ENCODE results near the gene MIPEP. TPM values are rescaled to one million over a fixed set of nuclear protein-coding genes. Genes with fewer than 3 reads are reported as not detected.

Gene MIPEP
- total and polyA plus RNA-seq, 10 of the 15 experiments (the other 5 are each of a cell fraction or from before 2014, with no cell fraction given) = 15.6 to 56.2 (median 29.8) TPM

GRCh38 chr13:23736541-23736940 is 152.7 kb downstream of the MIPEP start:
- Histone ChIP-seq H3K4me3 (no peak overlapping the region), H3K4me2 (ENCODE audit: control insufficient read depth, insufficient read depth) (no peak overlapping the region), H2AFZ (ENCODE audit: control insufficient read depth, low read depth, low read length) (no peak overlapping the region), H3K79me2 (ENCODE audit: control insufficient read depth, insufficient read depth, low read length) (no peaks in the 10 kb centered on the region), H4K20me1 (ENCODE audit: control insufficient read depth, insufficient read depth) (no peaks in the 10 kb centered on the region), H3K36me3 (ENCODE audit: control insufficient read depth in 2 of 2, insufficient read depth in 2 of 2, low read length in 1 of 2) (no peaks in the 10 kb centered on the region), H3K27ac (ENCODE audit: control insufficient read depth, insufficient read depth) (no peak overlapping the region), H3K9ac (ENCODE audit: control insufficient read depth, insufficient read depth, low read length) (no peak overlapping the region), H3K9me3 (replicated peaks; ENCODE audit: control insufficient read depth, insufficient read depth, low read length) (no peaks in the 10 kb centered on the region), H3K4me1 (ENCODE audit: control insufficient read depth, insufficient read depth, low read length) (no peaks in the 10 kb centered on the region), H3K27me3 (replicated peaks in 1 of 2; ENCODE audit: control insufficient read depth in 2 of 2, insufficient read depth in 2 of 2, low read length in 1 of 2) (no peaks in the 10 kb centered on the region)
- ChIA-PET SMC1A (ENCODE audit: uncharacterized antibody, unreplicated experiment) (no interaction called here), CTCF (no interaction called here), RAD21 (ENCODE audit: unreplicated experiment) (no interaction called here), POLR2A (no interaction called here)
- intact Hi-C loops (cut with micrococcal nuclease; ENCODE audit: unreplicated experiment) (no loop called here), in situ Hi-C loops (cut with MboI) (no loop called here)
- ATAC-seq (no peak), DNase-seq (ENCODE audit: low read depth, low spot score) (no peak), FAIRE-seq (no peak)
- BruUV-seq (replicated peaks) = no TSS peak
- TF ChIP-seq SRF (IDR thresholded peaks at IDR 0.05; ENCODE audit: low read depth in 2 of 2, low read length in 2 of 2) (no peak), PKNOX1 (IDR thresholded peaks at IDR 0.05) (no peak), MXI1 (IDR thresholded peaks at IDR 0.05; ENCODE audit: low read depth, low read length) (no peak), IKZF2 (IDR thresholded peaks at IDR 0.05) (no peak), PML (IDR thresholded peaks at IDR 0.05; ENCODE audit: low read length) (no peak), SIN3A (IDR thresholded peaks at IDR 0.05; ENCODE audit: low read depth, low read length) (no peak), CEBPB (IDR thresholded peaks at IDR 0.05; ENCODE audit: borderline replicate concordance in 1 of 2, low read depth in 2 of 2, low read length in 2 of 2) (no peak), POLR2AphosphoS5 (IDR thresholded peaks at IDR 0.05; ENCODE audit: low read length) (no peak), RAD51 (IDR thresholded peaks at IDR 0.05) (no peak), DPF2 (IDR thresholded peaks at IDR 0.05) (no peak), E2F8 (IDR thresholded peaks at IDR 0.05; ENCODE audit: low read depth, partially characterized antibody) (no peak), E4F1 (IDR thresholded peaks at IDR 0.05; ENCODE audit: borderline replicate concordance, partially characterized antibody) (no peak), MAX (IDR thresholded peaks at IDR 0.05; ENCODE audit: low read depth, low read length) (no peak), RELA (IDR thresholded peaks at IDR 0.05; ENCODE audit: borderline replicate concordance, partially characterized antibody) (no peak), TCF3 (IDR thresholded peaks at IDR 0.05; ENCODE audit: borderline replicate concordance, insufficient read depth, low read depth, low read length) (no peak), SUZ12 (IDR thresholded peaks at IDR 0.05; ENCODE audit: unreplicated experiment) (no peak)
- 96% methylated on average over 5 of the region's 5 CpGs for WGBS (ENCODE audit: insufficient coverage, insufficient replicate concordance, low lambda C conversion rate, missing lambda C conversion rate)

Data from GM12878 (cell line).